GM19467 (cell line): ENCODE results near the gene DDT.
"Not testable (repeated sequence)": the region's sequence is repeated elsewhere in the genome, so short reads cannot be mapped to it uniquely, and the experiment has no call there.

Experiments used
- ATAC-seq: cut with Tn5 transposase; IDR thresholded peaks from one replicate; pipeline ENCODE4 v1.9.1; 2021; ENCODE audit warnings: mild to moderate bottlenecking, moderate library complexity; ENCODE audit not compliant: unreplicated experiment

Gene DDT

DNA sequence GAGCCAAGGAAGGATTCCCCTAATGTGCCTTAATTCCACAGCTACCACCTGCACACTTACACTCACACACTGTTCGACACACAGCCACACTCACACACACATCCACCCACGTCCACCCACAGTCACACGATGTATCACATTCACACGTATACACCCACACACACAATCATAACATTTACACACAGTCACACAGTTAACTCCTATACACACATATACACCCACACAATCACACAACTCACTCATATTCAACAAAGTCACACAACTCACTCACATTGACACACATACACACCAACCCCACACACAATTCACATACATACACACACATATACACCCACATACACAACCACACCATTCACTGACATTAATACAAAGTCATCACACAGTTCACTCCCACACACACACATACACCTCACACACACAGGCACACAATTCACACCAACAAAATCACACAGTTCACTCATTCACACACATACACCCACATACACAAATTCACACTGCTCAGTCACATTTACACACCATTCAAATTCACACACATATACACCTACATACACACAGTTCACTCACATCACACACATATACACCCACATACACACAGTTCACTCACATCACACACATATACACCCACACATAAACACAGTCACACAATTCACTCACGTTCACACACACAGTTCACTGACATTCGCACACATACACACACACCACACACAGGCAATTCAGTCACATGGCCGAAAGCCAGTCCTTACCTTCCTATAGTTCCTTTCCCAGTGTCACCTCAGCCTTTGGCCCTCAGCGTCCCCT lies 19.8 kb downstream of the DDT start:
- ATAC-seq = not testable (repeated sequence)

DNA sequence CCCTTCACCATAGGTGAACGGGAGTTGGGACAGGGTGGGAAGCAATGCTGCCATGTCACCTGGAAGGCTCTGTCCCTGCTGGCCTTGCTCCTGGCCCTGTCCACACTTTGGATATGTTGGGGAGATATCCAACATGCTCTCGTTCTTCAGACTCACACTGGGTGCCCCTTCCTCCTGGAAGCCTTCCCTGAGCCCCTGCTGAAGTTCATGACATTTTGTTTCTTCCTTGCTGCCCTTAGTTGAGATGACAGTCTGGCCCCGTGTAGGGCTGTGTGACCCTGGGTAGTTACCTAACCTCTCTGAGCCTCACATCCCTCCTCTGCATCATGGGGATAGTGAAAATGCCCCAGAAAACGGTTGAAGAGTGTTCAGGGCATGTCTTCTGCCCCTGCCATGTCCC lies 20.8 kb downstream of the DDT start:
- ATAC-seq = not testable (repeated sequence)

DNA sequence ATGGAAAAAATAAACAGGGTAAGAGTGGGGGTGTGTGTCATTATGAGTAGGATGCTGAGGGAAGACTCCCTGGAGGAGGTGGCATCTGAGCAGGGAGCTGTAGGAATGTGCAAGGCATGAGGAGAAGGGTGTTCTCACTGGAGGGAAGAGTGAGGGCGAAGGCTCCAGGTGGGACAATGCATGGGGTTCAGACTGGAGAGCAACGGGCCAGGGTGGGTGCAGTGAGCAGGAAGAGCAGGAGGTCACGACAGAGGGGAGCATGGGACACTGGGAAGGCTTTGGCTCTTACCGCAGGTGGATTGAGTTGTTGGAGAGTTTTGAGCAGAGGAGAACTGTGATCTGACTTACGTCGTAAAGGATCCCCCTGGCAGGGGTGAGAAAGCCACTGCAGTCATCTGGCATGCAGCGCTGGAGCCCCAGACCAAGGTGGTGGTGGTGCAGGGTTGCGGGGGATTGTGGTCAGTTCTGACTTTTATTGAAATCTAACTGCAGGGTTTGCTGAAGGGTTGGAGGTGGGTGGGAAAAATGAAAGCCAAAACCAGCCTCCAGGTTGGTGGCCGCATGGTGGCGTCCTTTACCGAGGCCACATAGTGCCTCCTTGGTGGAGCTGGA lies 21.3 kb downstream of the DDT start:
- not testable (repeated sequence) for ATAC-seq

DNA sequence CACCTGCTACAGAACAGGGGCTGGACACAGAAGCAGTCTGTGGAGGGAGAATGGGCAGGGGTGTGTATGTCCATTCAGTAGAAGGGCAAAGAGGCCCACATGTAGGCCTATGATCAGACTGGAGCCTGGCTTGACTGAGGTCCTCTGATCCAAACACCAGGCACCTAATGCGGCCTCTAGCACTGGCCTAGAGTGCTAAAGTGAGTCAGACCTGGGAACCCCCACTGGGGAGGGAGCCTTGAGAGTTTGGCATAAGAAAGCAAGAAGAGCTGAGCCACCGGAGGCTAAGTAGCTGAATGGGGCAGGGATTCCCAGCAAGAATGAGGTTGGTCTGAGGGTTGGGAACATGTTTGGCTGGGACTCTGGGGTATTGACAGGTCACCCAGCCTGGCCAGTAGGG lies 22.9 kb downstream of the DDT start:
- ATAC-seq = not testable (repeated sequence)

DNA sequence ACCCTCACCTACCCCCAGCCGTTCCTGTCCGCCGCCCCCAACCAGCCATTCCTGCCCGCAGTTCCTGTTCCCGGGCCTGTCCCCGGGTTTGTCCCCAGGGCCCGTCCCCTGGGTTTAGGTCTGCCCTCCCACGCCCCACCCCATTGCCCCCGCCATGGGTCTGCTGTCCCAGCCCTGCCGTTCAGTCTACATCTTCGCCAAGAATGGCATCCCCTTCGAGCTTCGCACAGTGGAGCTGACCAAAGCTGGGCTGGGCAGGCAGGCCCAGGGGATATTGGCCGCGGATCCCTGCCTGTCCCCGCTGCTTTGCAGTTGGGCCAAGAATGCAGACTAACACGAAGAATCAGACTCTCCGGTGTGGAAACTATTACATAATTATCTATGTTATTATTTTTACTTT lies 24.5 kb downstream of the DDT start:
- ATAC-seq = not testable (repeated sequence)

DNA sequence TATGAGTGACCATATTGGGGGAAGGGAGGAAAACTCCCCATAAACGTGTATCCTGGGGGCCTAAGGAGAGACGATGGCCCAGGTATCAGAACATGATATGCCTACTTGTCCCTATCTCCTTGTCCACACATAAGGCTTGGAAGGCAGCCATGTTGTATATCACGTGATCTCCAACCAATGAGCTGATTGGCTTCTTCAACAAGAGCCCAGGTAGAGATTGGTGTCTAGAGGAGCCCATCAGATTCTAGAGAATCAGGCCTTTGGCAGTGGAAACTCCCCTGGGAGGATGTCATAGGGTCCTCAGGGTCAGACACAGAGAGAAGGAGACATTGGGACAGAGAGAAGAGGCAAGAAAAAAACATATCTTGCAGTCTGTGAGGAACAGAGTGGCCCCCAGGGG lies 26.9 kb downstream of the DDT start:
- not testable (repeated sequence) for ATAC-seq

- ATAC-seq = not testable (repeated sequence)
Observed at GRCh38 chr22:23940166-23940565, 34.1 kb downstream of the DDT start.

DNA sequence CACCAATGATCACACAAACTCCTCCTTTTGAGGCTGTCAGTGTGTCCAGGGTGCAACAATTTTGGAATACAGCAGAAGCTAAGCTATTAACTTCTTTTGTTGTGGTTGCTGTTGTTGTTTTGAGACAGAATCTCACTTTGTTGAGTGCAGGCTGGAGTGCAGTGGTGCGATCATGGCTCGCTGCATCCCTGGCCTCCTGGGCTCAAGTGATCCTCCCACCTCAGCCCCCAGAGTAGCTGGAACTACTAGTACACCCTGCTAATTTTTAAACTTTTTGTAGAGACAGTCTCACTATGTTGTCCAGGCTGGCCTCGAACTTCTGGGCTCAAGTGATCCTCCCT lies 35.3 kb downstream of the DDT start:
- ATAC-seq = no peak

DNA sequence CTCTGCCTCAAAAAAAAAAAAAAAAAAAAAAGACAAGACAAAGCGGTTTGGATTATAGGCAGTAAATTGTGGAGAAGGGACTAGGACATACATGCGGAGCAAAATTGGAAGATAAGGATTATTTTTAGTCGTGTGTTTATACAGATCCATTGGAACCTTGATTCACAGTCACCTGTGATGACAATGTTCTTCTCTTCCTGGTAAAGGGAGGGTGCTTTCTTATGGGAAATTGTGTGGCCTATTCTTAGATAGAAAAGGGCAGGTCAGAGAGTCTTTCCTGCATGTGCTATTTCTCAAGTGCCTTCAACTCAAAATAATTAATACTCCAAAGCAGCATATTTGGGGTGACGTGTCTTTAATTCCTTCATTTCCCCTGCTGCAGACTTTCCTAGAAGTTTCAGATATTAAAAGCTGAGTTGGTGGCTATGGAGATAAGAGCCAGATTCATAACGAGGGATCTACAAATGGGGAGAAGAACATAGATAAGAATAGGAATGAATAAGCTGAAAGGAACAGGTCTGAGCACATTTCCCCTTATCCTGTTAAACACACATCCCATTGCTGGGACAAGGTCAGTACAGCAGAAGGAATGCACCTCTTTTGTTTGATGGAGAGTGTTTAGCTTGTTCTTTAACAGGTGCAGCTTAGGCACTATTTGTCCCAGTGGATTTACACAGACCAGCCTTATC lies 35.8 kb downstream of the DDT start:
- no peak for ATAC-seq

DNA sequence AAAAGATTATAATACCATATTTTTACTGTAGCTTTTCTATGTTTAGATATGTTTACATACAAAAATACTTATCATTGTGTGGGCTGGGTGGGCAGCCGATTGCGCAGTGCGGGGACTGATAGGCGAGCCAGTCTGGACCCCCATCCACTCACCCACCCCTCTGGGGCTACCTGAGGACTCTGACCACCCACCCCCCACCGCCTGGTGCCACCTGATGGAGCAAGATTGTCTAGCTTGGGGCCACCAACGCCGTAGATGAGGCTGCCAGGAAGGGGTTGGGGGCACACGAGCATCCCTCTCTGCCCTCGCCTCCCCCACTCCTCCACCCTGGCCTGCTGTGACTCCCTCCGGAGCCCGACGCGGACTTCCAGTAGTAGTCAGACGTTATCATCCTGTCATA lies 47.7 kb downstream of the DDT start:
- no peak for ATAC-seq

- no peak for ATAC-seq
Observed at GRCh38 chr22:23925020-23925606, 49.1 kb downstream of the DDT start.

DNA sequence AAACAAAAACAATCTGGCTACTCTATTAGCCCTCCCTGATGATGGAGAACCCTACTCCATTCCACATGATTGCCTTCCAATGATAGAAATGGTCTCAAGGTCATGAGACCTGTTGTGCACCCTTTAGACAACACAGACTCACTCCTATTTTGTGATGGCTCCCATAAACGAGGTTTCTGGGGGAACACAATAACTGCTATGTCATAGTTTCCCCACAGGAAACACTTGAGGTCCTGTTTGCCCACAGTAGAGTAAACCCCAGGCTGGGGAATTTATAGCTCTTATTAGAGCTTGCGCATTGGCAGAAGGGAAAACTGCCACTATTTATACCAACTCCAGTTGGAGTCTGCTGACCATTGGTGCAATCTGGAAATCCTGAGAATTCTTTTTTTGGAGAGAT lies 51.3 kb downstream of the DDT start:
- no peak for ATAC-seq

- ATAC-seq = not testable (repeated sequence)
Observed at GRCh38 chr22:23921586-23922201, 52.5 kb downstream of the DDT start.
